DOHH2 (cell line): Measurements from ENCODE around the gene F13A1.

Experiments
- CTCF ChIP-seq: fragments of 200-600 bp; sonication (generic); IDR thresholded peaks from one replicate; pipeline ENCODE4 v1.5.1; 2014; ENCODE audit warnings: antibody characterized with exemption, mild to moderate bottlenecking, low read depth, low read length; ENCODE audit not compliant: poor library complexity, severe bottlenecking
- EZH2phosphoT487 ChIP-seq: fragments of 200-600 bp; sonication (generic); IDR thresholded peaks from 2 replicates; pipeline ENCODE4 v1.6.1; 2017; ENCODE audit warnings: borderline replicate concordance, mild to moderate bottlenecking, antibody characterized with exemption, low read length, moderate library complexity, mixed read lengths

GRCh38 chr6:6105472-6106036 is 214.9 kb downstream of the F13A1 start:
- TF ChIP-seq CTCF (peak; percentile 53), EZH2phosphoT487 (no peak)
